ENCODE results near the gene PLVAP. TPM values are rescaled to one million over a fixed set of nuclear protein-coding genes. Genes with fewer than 3 reads are reported as not detected.
A peak's percentile ranks its signal among the peaks of the same experiment; 100 is the strongest.

The PLVAP gene
- total RNA-seq, 1 donor from 2014 or later = 0.94 TPM

DNA sequence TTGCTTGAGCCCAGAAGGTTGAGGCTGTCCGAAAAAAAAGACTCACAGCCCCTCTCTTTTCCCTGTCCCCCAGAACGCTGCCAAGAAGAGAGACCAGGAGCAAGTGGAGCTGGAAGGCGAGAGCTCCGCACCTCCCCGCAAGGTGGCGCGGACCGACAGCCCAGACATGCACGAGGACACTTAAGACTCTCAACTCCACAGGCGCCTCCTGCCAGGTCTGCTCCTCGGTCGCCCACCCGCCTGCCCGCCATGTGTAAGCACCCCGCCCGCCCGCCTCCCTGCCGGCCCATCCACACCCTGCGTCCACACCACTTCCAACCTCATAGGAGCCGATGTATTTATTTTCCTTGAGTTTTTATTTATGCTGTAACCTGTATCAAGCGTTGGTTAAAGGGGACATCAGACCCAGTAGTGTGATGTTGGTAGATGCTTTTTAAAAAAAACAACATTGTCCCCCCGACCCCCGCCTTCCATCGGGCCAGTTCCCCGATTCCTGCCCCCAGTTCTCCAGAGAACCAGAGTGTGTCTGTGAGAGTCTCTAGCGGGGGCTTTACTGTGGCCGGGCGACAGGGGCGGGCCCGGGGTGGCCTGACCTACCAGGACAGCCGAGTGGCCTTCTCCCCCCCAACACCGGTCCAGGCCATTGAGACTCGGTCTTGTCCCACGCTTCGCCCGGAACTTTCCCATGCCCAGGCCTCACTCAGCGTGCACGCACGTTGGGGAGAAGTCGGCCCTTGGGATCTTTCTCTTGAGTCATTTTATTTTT is 57.5 kb downstream of the PLVAP start:
- Mint-ChIP-seq H3K9me3 (no peaks in the 10 kb centered on the region), H3K27ac (no peak overlapping the region), H3K4me3 (no peak overlapping the region), H3K4me1 (no peaks in the 10 kb centered on the region), H3K36me3 (peaks cover 17% of the 10 kb centered on the region), H3K27me3 (ENCODE audit: low read depth) (no peaks in the 10 kb centered on the region)
- DNase-seq (ENCODE audit: low spot score in 2 of 2, unreplicated experiment in 2 of 2) = no peak
- TF ChIP-seq, protein P1, sequence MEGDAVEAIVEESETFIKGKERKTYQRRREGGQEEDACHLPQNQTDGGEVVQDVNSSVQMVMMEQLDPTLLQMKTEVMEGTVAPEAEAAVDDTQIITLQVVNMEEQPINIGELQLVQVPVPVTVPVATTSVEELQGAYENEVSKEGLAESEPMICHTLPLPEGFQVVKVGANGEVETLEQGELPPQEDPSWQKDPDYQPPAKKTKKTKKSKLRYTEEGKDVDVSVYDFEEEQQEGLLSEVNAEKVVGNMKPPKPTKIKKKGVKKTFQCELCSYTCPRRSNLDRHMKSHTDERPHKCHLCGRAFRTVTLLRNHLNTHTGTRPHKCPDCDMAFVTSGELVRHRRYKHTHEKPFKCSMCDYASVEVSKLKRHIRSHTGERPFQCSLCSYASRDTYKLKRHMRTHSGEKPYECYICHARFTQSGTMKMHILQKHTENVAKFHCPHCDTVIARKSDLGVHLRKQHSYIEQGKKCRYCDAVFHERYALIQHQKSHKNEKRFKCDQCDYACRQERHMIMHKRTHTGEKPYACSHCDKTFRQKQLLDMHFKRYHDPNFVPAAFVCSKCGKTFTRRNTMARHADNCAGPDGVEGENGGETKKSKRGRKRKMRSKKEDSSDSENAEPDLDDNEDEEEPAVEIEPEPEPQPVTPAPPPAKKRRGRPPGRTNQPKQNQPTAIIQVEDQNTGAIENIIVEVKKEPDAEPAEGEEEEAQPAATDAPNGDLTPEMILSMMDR (IDR thresholded peaks at IDR 0.05; ENCODE audit: unreplicated experiment) = no peak

- H3K27me3 Mint-ChIP-seq (ENCODE audit: low read depth) = no peaks in the 10 kb centered on the region
- H3K9me3 Mint-ChIP-seq = no peaks in the 10 kb centered on the region
- H3K4me1 Mint-ChIP-seq = no peaks in the 10 kb centered on the region
- TF ChIP-seq, protein P1 (IDR thresholded peaks at IDR 0.05; ENCODE audit: unreplicated experiment) = no peak
- peaks cover 20% of the 10 kb centered on the region for H3K36me3 Mint-ChIP-seq
- H3K27ac Mint-ChIP-seq = no peak overlapping the region
- DNase-seq (ENCODE audit: low spot score in 2 of 2, unreplicated experiment in 2 of 2) = no peak
- H3K4me3 Mint-ChIP-seq = no peak overlapping the region
Observed at GRCh38 chr19:17318966-17319365, 58.2 kb downstream of the PLVAP start.

GRCh38 chr19:17314007-17314593 is 63.0 kb downstream of the PLVAP start:
- Mint-ChIP-seq H3K4me3 (no peak overlapping the region), H3K27ac (no peak overlapping the region), H3K9me3 (no peaks in the 10 kb centered on the region), H3K36me3 (peaks cover 19% of the 10 kb centered on the region), H3K4me1 (peaks cover 12% of the 10 kb centered on the region), H3K27me3 (ENCODE audit: low read depth) (no peaks in the 10 kb centered on the region)
- no peak for DNase-seq (ENCODE audit: low spot score in 2 of 2, unreplicated experiment in 2 of 2)
- TF ChIP-seq, protein P1 (IDR thresholded peaks at IDR 0.05; ENCODE audit: unreplicated experiment) = no peak

DNA sequence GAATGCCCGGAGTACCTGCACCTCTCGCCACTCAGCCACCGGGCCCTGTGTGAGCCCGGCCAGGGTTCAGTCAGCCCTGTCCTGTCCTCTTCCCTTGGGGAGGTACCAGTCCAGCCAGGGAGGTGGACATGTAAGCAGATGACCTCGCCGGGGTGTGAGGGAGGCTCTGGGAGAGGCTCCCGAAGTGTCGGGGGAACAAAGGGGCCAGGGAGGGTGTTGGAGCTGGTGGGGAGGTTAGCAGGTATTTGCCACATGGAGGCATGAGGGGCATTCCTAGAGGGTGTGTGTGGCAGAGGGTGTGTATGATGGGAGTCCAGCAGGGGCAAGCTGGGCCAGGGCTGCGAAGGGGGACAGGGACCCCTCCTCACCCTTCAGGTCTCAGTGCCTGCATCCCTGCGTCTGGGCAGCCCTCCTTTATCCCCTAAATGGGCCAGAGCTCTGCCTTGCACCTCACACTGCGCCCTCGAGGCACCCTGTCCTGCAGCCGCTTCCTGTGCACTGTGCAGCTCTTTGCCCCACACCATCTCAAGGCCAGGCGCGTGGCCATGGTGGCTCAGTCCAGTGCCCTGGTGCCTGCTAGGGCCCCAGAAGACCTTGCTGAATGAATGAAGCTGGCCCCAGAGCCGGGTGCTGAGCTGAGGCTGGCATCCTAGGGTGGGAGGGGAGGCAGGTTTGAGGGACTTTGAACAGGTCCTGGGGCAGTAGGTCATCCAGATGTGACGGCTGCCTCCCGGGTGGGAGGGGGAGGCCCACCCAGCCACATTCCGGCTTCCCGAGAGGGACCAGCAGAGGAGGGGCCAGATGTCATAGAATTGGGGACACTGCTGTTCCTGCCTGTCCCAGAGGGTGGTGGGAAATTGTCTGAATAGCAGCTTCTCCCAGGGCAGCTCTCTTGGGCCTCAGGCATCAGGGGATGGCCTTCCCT is 64.7 kb downstream of the PLVAP start:
- peaks cover 16% of the 10 kb centered on the region for H3K36me3 Mint-ChIP-seq
- no peaks in the 10 kb centered on the region for H3K9me3 Mint-ChIP-seq
- H3K4me3 Mint-ChIP-seq = no peak overlapping the region
- DNase-seq (ENCODE audit: low spot score in 2 of 2, unreplicated experiment in 2 of 2) = no peak
- H3K27me3 Mint-ChIP-seq (ENCODE audit: low read depth) = no peaks in the 10 kb centered on the region
- TF ChIP-seq, protein P1 (IDR thresholded peaks at IDR 0.05; ENCODE audit: unreplicated experiment) = no peak
- no peak overlapping the region for H3K27ac Mint-ChIP-seq
- H3K4me1 Mint-ChIP-seq = peaks cover 20% of the 10 kb centered on the region

GRCh38 chr19:17311455-17312188 is 65.5 kb downstream of the PLVAP start:
- TF ChIP-seq, protein P1 (IDR thresholded peaks at IDR 0.05; ENCODE audit: unreplicated experiment) = no peak
- H3K27me3 Mint-ChIP-seq (ENCODE audit: low read depth) = no peaks in the 10 kb centered on the region
- H3K9me3 Mint-ChIP-seq = no peaks in the 10 kb centered on the region
- DNase-seq (ENCODE audit: low spot score in 2 of 2, unreplicated experiment in 2 of 2) = no peak
- H3K36me3 Mint-ChIP-seq = peaks cover 15% of the 10 kb centered on the region
- H3K27ac Mint-ChIP-seq = peak overlapping the region; percentile 22
- H3K4me1 Mint-ChIP-seq = peaks cover 20% of the 10 kb centered on the region
- H3K4me3 Mint-ChIP-seq = peak overlapping the region; percentile 37
